OCI-LY3 (cell line): ENCODE results near the gene CRTC3.

ENCODE experiments used
- EZH2phosphoT487 ChIP-seq: fragments of 200-600 bp; shearing (Covaris generic); IDR thresholded peaks from 2 replicates; pipeline ENCODE4 v1.6.1; 2018; ENCODE audit warnings: antibody characterized with exemption, mixed run types, low read depth
- TF ChIP-seq, protein P1 (sequence below): fragments of 200-600, 300-600 bp; sonication (generic); IDR thresholded peaks from 2 replicates; pipeline ENCODE4 v1.5.1; 2014; ENCODE audit warnings: antibody characterized with exemption, low read length, low read depth

- TF ChIP-seq, protein P1, sequence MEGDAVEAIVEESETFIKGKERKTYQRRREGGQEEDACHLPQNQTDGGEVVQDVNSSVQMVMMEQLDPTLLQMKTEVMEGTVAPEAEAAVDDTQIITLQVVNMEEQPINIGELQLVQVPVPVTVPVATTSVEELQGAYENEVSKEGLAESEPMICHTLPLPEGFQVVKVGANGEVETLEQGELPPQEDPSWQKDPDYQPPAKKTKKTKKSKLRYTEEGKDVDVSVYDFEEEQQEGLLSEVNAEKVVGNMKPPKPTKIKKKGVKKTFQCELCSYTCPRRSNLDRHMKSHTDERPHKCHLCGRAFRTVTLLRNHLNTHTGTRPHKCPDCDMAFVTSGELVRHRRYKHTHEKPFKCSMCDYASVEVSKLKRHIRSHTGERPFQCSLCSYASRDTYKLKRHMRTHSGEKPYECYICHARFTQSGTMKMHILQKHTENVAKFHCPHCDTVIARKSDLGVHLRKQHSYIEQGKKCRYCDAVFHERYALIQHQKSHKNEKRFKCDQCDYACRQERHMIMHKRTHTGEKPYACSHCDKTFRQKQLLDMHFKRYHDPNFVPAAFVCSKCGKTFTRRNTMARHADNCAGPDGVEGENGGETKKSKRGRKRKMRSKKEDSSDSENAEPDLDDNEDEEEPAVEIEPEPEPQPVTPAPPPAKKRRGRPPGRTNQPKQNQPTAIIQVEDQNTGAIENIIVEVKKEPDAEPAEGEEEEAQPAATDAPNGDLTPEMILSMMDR = no peak
- no peak for TF ChIP-seq EZH2phosphoT487
These were observed 111.1 kb downstream of the CRTC3 start for GRCh38 chr15:90640862-90641261.
